HG02798 (cell line): Measurements from ENCODE around the gene MAB21L3.
"Not testable (repeated sequence)": the region's sequence is repeated elsewhere in the genome, so short reads cannot be mapped to it uniquely, and the experiment has no call there.

ENCODE experiments used
- ATAC-seq: cut with Tn5 transposase; IDR thresholded peaks from one replicate; pipeline ENCODE4 v1.9.1; 2021; ENCODE audit warnings: mild to moderate bottlenecking; ENCODE audit not compliant: unreplicated experiment, poor library complexity

MAB21L3 gene

DNA sequence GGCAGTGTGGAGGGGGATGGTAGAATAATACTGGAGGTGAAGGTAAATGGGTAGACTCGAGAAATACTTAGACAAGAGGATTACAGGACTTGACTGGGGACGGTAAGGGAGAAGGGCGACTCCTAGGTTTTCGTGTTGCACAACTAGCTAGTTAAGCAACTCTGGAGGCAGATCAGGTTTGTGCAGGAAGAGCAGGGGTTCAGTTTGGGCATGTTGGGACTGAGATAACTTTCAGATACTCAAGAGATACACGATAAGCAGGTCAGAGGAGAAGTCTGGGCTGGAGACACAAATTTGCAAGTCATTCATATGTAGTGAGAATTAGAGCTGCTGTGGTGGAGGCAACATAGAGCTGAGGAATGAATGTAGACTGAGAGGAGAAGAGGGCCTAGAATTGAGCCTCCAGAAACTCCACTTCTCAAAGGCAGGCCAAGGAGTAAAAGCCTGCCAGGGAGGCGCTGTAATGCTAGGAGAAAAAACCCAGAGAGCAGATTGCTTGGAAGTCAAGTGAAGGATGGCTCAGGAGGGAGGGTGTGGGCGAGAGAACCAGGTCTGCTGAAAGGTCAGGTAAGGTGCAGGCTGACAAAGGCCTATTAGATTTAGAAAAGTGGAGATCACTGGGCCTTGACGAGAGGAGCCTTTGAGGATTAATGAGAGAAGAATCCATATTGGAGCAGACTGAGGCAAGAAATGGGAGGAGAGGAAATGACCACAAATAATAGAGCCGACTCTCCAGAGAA is 20.8 kb downstream of the MAB21L3 start:
- no peak for ATAC-seq

DNA sequence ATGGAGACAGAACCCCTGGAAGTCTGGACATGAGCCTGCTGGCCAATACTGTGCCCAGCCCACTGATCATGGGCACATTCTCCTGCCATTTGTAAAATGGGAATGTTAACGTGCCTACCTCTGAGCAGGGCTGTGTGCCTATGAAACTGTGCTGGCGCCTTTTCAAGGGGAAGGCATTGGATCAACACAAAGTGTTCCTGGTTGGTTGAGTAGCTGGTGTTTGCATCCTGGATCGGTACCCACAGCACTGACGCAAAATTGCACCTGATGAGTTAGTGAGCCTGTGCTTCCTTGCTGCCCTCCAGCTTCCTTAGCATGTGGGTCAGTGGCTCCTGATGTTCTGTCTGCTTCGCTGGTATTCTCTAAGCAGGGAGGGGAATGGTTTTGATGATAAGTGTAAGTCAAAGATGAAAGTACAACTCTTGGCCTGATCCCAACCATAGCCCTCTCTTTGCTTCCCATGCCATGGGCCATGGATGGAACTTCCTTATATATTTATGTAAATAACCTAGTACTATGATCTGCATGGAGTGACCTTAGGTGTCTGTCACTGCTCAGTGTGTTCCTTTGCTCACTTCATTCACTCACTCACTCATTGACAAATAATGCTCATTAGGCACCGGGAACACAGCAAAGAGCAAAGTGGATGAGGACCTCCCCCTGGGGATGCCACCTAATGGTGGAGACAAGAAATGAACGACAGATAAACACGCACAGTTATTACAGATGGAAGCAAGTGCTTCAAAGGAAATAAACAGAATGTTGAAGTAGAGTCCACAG is 22.7 kb downstream of the MAB21L3 start:
- ATAC-seq, result no peak

- ATAC-seq, result no peak
Observed at GRCh38 chr1:116134476-116134773, 23.2 kb downstream of the MAB21L3 start.

DNA sequence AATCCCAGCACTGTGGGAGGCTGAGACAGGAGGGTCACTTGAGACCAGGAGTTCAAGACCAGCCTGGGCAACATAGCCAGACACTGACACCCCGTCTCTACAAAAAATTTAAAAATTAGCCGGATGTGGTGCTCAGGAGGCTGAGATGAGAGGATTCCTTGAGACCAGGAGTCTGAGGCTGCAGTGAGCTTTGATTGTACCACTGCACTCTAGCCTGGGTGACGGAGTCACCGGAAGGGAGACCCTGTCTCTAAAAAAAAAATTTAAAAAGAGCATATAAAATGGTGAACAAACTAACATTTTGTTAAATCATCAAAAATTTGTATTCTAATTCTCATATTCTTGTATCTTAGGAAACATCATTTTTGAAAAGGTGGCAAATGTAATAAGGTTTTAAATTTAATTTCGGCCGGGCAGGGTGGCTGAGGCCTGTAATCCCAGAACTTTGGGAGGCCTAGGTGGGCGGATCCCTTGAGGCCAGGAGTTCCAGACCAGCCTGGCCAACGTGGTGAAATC is 27.1 kb downstream of the MAB21L3 start:
- ATAC-seq, result no peak

GRCh38 chr1:116139592-116140134 is 28.5 kb downstream of the MAB21L3 start:
- no peak for ATAC-seq

DNA sequence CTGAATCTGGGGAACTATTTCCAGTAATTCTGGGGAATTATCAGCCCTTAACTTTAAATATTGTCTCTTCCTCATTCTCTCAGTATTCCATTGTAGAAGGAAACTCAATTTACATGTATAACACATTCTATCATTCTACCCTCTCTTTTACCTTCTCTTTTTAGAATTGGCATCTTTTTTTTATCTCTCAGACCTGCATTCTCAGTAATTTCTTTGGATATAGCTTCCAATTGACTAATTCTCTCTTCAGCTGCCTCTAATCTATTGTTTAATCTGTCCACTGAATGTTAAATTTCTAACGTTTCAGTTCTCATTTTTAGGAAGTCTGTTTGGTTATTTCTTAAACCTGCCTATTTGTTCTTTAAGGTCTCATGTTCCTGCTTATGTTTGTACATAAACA is 33.0 kb downstream of the MAB21L3 start:
- ATAC-seq, result no peak

DNA sequence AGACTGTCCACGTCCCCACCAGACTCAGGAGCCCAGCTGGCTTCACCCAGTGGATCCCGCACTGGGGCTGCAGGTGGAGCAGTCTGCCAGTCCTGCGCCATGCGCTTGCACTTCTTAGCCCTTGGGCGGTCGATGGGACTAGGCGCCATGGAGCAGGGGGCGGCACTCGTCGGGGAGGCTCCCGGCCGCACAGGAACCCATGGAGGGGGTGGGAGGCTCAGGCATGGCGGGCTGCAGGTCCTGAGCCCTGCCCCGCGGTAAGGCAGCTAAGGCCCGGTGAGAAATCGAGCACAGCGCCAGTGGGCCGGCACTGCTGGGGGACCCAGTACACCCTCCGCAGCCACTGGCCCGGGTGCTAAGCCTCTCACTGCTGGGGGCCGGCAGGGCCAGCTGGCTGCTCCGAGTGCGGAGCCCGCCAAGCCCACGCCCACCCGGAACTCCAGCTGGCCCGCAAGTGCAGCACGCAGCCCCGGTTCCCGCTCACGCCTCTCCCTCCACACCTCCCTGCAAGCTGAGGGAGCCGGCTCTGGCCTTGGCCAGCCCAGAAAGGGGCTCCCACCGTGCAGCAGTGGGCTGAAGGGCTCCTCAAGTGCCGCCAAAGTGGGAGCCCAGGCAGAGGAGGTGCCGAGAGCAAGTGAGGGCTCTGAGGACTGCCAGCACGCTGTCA is 35.4 kb downstream of the MAB21L3 start:
- not testable (repeated sequence) for ATAC-seq

GRCh38 chr1:116147114-116147510 is 35.9 kb downstream of the MAB21L3 start:
- no peak for ATAC-seq

DNA sequence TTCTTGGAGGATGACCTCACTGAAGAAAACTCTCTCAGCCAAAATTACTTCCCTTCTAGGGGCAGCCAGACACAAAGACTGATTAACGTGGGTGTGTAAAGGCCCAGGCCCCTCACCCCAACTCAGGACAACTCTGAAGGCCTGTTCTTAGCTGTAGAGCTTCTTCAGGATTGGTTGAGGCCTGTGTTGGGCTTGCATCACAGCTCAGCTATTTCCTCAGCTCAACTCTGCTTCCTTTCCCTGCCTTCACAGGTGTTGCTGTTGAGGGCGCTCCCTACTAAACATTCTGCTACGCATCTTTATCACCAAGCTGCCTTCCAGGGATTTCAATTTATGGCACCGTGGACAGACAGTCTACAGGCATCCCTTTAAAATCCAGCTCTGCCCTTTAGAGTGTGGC is 36.8 kb downstream of the MAB21L3 start:
- no peak for ATAC-seq

DNA sequence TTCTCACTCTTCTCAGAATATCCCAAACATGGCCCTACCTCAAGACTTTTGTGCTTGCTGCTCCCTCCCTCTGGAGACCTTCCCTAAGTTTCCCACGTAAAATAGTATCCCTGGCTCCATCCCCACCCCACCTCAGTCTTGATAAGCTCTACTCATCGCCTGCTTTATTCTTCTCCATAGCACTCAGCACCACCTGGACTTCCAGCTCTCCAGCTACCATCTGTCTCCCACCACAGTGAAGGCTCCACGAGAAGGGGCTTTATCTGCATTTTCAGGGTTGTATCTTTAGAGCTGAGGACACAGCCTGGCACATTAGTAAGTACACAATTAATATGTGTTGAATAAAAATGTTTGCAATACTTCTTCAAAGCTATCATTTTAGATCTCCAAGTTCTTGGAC is 37.8 kb downstream of the MAB21L3 start:
- ATAC-seq, result no peak

- ATAC-seq, result no peak
Observed at GRCh38 chr1:116150368-116150767, 39.2 kb downstream of the MAB21L3 start.

DNA sequence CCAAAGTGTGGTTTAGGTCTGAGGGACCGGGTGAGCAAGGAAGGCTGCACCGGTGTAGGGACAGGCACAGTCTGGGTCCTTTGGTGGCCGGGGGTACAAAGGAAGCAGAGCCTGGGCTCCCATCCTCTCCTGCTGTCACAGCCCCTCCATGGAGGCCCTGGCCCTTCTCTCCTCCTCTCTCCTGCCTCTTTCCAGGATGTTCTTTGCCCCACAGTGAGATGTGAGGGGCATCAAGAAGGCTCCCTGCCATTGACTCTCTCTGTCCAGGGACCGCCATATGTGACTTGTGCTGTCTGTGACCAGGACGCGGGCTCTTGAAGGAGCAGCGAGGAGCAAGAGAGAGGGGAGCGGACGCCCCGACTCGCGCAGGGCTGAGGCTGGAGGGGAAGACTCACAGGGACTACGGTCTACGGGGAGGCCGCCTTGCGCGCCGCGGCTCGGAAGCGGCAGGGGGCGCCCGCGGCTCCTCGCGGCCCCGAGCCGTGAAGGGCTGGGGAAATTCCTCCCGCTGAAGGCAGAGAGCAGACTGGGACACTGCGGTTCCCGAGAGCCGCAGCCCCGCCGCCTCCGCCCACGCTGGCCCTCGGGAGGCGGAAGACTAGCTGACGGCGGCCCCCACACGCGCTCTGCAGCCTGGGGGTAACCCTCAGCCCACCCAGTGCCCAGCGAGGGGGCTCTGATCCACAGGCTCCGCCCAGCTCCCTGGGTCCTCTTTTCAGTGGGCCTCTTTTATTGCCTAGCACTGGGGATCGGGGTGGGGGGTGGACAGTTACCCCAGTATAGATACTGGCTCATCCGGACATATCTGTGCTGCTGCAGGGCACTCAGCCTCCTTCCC is 40.8 kb downstream of the MAB21L3 start:
- peak; percentile 98 for ATAC-seq

- ATAC-seq, result no peak
Observed at GRCh38 chr1:116152577-116152943, 41.4 kb downstream of the MAB21L3 start.

- no peak for ATAC-seq
Observed at GRCh38 chr1:116152950-116153691, 41.9 kb downstream of the MAB21L3 start.

GRCh38 chr1:116153692-116154031 is 42.5 kb downstream of the MAB21L3 start:
- ATAC-seq, result no peak

GRCh38 chr1:116154536-116154935 is 43.3 kb downstream of the MAB21L3 start:
- ATAC-seq, result no peak

- ATAC-seq, result no peak
Observed at GRCh38 chr1:116157096-116157495, 45.9 kb downstream of the MAB21L3 start.

GRCh38 chr1:116159177-116159576 is 48.0 kb downstream of the MAB21L3 start:
- ATAC-seq, result no peak

DNA sequence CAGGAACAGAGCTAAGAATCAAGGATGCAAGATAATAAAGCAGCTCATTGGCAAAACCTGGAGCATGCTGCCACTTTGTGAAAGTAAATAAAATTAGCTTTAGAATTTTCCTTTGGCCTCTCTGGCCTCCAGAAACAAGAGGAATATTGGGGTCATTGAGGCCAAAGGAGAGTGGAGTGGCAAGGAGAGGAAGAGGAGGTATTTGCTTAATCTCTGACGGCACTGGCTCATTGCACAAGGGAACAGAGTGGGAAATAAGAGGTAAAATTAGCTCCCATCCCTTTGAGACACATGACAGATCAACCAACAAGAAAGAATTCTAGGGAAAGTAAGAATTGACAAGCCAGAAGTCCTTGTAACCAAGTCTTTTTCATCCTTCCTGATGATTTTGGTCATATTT is 48.4 kb downstream of the MAB21L3 start:
- no peak for ATAC-seq

DNA sequence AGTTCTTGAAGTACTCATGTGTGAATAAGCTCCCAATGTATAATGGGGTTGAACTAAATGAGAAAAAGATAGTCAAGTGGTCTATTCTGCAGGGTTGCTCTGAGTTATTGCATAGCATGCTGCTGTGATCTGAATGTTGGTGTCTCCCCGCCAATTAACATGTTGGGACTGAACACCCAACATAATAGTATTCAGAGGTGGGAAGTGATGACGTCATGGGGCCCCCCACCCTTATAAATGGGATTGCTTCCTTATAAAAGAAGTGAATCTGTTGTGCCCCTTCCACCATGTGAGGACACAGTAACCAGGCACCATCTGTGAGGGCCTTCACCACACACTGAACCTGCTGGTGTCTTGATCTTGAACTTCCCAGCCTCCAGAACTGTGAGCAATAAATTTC is 50.2 kb downstream of the MAB21L3 start:
- ATAC-seq, result no peak
